Measurements from ENCODE around the gene OPCML.

OPCML gene

DNA sequence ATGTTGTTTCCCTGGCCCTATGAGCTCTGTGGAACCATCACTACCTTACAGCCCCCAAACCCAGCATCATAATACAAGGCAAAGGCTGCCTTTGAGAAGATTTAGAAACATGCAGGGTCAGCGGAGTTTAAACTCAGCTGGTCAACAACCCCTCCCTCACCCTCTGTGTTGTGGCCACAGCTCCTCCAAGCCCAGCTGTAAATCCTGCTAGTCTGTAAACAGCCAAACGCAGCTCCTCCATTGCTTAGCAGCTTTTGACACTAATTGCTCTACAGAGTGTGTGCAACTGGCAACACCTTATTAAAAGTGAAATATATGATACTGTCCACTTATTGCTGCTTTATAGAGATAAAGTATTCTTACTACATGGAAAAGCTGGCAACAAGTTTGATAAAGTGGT lies 29.1 kb downstream of the OPCML start:
- DNase-seq (ENCODE audit: low read depth): no peak

DNA sequence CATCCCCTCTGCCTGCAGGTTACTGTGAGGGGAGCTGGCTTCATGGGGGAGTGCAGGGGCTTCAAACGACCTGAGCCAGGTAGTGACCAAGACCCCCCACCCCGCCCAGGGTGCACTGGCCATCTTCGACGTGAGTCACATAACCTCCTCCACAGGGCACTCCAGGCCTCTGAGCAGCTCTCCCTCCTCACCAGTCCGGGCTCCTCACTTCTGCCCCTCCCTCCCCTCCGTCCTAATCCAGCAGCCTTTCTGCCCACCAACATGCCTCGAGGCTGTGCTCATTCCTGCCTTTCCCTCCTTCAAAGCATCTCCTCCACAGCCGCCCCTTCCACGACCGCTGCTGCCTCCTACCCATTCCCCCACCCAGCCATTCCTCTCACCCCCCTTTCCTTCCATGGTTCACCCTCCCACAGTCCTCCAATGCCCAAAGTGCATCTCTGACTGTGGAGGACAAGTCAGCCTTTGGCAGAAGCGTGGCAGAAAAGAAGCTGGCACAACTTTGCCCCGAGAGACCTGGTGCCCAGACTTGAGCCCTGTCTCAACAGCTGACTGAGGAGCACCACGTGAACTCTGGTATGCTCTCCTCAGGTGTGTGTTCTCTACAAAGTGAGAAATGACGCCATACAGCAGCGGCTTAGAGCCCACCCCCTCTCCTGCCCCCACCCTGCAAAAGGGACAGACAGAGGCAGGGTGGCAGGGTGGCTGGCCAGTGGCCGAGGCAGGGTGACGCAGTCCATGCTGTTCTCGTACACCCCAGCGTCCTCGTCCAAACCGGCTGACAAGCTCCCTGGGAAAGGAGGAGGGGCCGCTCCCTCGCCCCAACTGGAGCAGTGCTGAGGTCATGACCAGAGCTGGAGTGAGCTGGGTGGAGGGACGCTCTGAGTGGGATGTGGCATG lies 30.4 kb downstream of the OPCML start:
- no peak for DNase-seq (ENCODE audit: low read depth)

DNA sequence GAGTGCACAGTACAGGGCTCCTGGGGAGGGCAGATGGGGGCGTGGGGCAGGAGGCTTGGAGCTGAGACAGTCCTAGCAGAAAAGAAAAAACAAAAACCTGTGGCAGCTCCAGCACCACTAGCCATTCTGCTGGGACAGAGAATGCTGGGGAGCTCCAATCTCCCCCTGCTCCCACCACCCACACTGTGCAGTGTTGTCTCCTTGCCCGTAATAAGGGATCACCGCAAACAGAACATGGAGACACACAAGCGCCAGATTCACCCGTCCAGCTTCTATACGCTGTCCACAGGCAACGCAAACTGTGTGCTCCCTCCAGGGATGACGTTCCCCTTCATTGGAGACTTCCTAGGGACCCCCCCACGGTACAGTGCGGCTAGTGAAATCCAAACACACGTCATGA lies 31.4 kb downstream of the OPCML start:
- DNase-seq (ENCODE audit: low read depth): no peak

DNA sequence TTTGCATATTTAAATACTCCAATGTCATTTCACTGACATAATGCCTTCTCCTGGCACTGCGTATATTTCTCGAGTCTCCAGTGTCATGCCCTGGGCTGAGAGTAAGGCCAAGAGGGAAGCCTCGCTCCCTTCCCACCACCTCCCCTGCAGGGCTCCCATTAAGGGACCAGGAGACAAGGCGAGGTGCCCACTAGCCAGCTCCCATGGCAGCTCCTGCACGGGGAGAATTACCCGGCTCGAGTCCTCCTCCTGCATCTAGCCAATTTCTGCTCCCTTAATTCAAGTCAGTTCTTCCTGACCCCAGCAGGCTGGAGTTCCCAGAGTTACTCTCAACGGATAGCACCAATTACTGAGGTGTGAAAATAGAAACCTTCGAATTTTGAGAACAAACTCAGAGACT lies 31.9 kb downstream of the OPCML start:
- DNase-seq (ENCODE audit: low read depth): no peak

DNA sequence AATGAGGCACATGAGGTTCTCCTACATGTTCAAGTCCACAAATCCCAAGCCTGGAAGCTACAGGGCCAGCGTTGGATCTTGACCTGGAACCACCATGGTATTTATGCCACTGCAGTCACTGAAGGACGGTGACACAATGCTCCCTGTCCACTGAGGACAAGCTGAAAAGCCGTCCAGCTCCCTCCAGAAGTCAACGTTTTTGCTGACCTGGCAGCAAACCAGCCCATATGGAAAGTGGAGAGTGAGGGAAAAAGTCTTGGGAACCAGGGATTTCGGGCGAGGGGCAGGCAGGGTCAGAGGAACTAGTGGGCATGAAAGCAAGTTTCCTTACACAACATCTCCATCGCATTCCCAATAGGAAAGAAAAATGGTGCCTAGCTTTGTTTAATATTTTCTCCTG lies 33.3 kb downstream of the OPCML start:
- no peak for DNase-seq (ENCODE audit: low read depth)

DNA sequence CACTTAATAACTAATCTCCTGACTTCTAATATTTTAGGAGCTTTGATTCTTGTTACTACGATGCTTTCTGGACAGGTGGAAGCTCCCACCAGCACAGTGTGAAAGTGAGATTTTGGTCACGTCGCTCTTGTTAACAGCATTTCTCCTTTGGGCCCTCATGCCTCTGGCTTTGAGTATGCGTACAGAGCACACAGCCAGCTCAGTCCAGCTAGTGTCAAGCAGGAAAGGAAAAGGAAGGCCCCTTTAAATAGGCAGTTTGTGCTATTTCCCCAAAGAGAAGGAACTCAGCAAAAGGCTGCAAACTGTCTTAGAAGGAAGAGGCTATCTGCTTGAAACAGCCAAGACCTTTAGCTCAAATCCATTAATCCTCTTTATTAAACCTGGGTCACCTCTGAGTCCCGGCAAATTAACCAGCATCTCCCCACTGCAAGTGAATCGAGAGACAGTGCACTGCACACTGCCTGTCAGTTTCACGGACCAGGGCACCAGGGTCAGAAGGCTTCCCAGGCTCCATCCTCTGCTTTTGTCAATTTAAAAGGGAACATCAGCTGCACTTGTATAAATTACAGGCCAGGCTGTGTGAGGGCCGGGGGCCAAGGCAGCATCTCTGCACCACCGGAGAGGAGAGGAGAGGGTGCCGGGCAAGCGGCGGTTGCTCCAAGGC lies 34.7 kb downstream of the OPCML start:
- DNase-seq (ENCODE audit: low read depth): no peak

DNA sequence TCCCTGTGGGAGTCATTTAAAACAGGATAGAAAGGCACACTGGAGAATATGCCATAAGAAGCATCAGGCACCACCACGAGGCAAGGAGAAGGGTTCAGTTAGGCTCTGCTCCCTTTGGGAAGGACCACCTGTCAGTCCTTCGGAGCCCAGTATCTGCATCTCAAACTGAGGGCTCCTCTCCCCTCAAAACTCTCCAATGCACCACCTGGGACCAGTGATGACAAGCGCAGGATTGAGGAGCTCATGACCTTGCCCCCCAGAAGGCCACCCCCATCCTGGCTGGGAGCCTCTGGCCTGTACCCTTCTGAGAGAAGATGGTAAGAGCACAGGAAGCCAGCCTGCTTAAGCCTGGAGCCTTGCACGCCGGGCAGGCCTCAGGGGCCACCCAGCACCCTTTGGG lies 39.4 kb downstream of the OPCML start:
- no peak for DNase-seq (ENCODE audit: low read depth)

DNA sequence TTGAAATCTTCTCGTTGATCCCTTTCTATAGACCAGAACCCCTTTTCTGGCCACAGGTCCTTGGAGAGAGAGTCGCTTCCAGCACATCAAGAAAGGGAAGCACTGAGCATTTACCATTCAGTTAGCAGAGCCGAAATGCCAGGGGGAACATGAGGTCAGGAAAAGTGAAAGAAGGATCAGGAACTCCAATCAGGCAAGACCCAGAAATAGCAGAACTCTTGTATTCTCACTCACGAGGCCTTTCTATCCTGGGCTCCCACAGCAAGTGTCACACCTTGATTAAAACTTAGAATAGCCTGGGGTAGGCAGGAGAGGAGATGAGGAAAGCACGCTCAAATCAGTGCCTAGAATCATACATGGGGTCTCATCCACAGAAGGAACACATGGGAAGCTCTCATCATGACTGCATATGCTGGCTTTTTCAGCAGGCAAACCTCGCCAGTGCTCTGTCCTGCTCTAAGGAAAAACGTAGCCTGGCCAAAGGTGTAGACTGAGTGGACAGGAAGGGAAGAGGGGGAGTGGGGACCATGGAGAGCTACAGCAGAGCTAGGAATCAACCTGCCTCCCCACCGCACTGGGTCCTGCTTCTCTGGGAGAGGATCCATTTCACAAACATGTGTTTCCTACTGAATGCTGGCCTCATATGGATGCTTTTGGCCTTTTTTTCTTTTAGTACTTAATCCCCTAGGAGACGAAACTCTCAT lies 40.5 kb downstream of the OPCML start:
- no peak for DNase-seq (ENCODE audit: low read depth)

DNA sequence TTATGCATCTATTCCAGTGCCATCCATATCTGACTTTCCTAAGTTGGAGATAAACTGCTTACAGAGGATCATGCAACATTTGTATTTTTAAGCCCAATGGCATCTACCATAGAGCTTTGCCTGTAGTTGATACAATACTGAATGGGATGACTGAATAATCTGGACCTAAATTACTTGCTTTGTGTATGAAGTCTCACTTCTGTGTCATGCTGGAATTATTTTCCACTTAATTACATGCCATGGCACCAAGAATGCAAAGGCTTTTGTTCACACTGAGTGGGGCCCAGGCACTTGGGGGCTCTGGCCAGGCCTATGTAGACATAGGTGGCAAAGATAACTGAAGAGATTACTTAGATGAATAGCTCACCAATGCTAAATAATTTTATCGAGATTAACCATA lies 51.6 kb downstream of the OPCML start:
- no peak for DNase-seq (ENCODE audit: low read depth)

DNA sequence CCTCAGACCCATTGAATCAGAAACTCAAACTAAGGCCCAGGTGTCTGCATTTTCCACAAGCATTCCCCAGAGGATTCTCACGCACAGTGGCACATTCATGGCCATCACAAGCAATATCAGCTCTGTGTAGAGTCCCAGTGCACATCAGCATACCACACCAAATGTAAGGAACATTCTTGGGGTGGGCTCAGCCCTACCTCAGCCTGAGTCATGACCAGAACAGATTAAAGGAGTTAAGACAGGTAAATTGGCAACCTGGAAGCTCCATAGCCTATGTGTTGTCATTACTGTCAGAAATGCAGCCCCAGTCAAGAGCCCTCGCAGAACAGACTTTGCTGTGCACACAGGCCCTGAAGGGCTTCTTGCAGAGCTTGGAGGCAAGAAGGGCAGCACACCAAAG lies 53.1 kb downstream of the OPCML start:
- DNase-seq (ENCODE audit: low read depth): no peak

DNA sequence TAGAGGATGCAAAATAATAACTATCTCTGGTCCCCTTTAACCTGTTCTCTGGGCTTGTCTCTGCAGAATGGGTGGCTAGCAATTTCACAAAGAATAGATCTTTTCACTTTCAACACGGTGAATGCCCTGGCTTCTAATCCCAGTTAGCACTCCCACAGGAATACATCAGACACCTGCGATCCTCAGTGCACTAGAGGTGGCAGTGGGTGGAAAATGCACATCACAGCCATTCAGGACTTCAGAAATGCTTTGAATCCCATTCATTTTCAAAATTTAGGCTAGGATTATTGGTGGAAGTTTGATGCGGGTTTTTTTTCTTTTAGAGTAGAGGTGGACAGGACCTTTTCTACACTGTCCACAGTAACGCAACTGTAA lies 55.1 kb downstream of the OPCML start:
- no peak for DNase-seq (ENCODE audit: low read depth)

DNA sequence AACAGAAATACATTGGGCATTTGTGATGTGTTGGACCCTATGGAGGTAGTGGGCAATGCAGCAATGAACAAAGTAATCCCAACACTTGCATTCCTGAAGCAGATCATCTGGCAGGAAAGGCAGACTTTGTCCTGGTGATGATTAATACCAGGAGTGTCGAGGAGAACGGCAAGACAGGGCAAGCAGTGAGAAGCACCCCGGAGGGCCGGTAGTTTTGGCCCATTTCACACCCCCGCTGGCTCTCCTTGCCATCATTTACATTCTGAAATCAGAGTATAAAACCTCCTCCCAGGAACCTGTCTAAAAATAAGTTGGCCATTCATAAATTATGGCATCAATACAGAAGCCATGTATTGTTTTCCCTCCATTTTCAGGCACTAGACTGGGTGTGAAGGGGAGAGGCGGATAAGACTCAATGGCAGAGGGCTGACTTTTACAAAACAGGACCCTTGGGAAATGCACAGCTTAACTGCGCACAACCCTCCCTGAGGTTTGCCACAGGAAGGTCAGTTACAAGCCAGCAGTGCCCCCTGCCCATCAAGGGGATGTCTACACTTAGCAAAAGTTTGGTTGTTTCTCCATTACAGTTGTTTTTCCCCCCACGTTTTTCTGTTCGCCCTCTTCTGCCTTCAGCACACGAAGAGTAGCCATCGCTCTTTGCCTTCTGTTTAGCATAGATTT lies 55.6 kb downstream of the OPCML start:
- no peak for DNase-seq (ENCODE audit: low read depth)

DNA sequence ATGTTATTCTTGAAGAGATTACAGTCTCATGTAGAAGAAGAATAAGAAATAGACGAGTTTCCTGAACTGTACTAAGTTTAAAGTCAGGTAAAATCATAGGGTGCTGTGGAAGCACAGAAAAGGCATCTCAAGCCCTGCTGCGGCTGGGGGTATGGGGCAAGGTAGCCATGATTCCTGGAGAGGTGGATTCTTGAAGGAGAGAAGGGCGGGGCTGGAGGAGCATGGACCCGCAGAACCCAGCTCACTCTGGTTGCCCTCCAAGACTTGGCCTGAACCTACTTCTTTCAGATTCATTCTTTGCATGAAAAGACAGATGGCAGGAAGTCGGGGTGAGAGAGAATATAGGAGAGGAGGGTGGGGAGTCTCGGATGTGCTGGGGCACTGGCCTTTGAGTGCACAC lies 57.8 kb downstream of the OPCML start:
- DNase-seq (ENCODE audit: low read depth): no peak

DNA sequence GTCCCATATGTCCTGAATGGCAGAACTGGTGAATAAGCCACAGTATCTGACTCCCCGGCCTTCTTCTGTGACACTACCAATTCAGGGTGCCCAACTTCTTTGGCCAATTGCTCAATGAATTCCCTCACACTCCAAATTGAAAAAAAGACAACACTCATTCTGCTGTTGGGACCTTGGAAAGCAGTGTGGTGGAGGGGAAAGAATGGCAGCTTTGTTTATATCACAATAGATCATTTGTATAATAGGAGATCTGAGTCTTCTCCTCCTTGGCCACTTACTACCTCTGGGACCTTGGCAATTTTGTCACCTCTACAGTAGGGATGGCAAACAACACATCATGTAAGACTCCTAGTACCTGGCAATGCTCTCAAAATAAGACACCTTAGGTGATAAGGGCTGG lies 64.6 kb downstream of the OPCML start:
- DNase-seq (ENCODE audit: low read depth): no peak

DNA sequence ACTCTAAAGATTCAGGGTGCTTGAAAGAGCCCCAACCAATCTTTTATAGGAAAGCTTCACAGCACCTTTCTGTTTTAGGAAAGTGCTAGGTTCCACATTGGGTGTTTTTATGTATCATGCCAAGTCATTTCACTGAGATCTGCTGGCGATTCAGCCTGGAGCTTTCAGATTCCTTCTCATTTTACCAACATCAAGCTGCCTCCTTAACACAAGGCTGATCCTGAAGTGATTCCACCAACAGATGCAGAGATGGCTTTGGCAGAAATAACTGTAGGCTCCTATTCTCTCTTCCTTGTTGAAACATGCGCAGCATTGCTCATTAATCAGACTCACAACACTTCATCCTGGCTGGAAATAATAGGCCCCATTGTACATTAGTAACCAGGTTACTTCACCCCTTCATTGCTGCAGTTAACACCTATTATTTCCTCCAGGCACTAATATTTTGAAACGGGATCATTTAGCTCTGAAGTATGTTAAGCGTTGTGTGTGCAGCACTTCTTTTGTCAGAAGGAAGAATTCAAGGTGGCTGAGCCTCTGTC lies 89.0 kb downstream of the OPCML start:
- no peak for DNase-seq (ENCODE audit: low read depth)

DNA sequence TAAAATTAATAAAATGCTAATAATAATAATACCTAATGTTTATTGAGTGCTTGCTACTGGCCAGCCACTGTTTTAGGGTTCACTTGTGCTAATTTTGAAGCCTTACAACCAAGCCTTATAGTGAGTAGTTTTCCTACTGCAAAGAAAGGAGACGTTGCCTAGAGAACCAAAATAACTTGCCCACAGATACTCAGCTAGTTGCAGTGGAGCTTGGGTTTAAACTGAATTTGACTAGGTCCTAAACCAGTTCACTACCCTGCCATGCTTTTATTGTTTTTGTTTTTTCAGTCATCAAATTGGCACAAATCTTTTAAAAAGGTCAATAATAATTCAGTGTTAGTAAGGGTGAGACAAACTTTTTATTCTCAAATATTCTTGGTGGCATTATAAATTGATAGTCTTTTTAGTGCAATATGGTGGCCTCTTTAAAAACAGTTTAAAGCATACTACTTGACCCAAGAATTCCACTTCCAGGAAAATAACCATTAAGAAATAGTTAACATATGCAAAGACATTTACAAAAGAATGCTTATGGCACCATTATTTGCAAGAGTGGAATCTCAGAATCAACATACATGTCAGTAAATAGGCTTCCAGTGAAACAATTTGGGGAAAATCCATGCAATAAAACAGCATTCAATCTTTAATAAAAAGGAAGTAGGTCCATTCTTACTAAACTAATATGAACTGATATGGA lies 90.2 kb downstream of the OPCML start:
- no peak for DNase-seq (ENCODE audit: low read depth)

DNA sequence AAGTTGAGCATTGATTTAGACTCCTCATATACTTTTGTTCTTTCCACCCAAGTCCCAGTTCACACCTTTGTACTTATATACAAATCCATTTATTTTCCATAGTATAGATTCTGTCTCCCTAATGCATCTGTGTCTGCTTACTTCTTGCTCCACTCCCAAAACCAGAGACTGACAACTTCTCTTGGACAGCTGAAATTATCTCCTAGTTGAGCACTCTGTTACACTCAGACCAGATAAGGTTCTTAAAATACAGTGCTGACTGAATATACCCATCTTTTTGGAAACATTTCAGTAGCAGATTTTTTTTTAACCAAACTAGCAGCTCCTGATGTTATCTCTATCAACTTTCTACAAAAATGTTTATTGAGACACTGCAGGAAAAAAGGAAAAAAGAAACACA lies 106.3 kb downstream of the OPCML start:
- no peak for DNase-seq (ENCODE audit: low read depth)

DNA sequence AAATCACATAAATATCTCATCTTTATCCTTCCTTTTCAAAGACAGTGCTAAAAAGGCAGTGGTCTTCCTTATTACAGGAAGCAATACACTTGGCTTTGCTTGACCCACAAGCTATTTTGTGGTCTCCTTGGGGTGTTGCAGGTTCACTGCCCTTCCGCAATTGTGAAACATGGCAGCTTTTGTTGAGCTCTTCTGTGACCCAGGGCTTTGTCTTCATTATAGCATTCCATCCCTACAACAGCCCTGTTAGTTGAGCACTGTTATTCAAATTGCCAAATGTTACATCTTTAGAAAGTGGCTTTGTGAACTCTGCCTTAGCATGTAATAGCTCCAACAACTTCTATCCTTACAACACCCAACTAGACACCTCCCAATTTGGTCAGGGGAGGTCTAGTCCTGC lies 107.1 kb downstream of the OPCML start:
- DNase-seq (ENCODE audit: low read depth): no peak

DNA sequence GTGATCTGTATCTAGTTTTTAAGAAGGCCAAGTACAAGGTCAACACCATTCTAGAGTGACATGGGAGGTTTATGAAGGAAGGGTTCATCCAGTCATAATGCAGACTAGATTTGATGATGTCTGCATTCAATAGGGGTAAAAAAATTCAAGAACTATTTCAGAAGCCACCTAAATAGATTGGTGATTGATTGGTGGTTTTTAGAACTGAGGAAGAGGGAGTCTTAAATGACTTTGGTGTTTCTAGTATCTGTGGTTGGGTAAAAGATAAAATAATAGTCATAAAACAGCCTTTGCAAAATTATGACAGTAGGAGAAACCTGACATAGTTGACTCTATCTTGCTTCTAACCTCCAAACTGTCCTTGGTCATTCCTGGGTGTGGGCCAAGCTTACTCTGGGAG lies 114.1 kb downstream of the OPCML start:
- DNase-seq (ENCODE audit: low read depth): no peak

DNA sequence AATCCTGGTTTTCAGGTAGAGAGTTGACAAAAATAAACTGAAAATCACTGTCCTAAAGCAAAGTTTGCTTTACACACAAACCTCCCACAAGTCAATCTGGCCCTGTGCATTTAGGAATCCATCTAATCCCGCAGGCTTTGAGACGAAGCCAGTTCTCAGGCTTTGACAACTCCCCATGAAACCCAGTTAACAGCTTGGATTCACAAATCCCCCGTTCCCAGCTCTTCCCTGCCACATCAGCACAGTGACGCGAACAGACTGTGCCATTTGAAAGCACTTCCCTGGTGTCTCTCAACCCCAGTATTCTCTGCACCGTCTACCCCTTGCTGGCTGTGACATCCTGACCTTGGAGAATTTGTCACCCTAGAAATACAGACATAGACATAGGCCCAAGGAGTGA lies 117.8 kb downstream of the OPCML start:
- DNase-seq (ENCODE audit: low read depth): no peak

DNA sequence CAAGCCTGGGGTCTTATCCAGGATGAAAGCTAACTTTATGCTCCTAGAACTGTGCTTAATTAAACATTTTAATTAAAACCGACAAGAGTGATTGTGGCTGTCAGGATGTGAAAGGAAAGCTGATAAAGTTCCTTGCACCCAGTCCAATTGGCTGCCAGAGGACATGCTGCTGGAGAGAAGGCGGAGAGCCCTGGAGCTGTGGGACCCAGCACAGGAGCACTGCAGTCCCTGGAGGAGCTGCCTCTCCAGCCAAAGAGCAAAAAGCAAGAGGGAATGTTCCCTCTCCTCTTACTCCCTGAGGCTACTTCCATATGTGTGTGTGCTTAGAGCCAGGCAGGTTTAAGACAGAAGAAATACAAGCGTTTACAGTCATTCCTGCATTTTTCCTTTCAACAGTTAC lies 118.6 kb downstream of the OPCML start:
- DNase-seq (ENCODE audit: low read depth): no peak

DNA sequence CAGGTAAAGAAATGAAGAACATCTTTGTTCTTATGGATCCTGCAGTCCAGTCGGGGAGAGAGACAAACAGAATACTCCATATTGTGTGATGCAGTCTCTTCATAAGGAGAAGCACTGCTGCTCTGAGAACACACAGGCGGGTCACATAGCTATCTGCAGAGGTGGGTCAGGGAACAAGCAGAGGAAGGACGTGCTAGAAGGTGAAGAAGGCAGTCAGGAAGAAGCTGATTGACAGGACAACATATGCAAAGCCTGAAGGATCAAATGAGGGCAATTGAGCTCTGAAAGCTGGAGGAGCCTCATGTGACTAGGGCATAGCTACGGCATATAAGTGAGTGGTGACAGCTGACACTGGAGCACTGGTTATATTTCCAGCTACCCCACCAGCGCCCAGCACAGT lies 122.5 kb downstream of the OPCML start:
- no peak for DNase-seq (ENCODE audit: low read depth)

All from EH (cell line).